Mesenchymal stem cell (in vitro differentiated cells and primary cell): ENCODE results near the gene RPTOR.

Source experiments
- DNase-seq: peaks from one replicate; pipeline ENCODE4 v3.0.0-alpha.2; 2013
- H2AFZ ChIP-seq: one replicate; pipeline ENCODE4 v1.6.1; 2013; ENCODE audit warnings: low read depth, mild to moderate bottlenecking, control low read depth, inconsistent platforms, low read length, moderate library complexity
- H2AK5ac ChIP-seq: 2 replicates; pipeline ENCODE4 v1.6.1; 2013; ENCODE audit warnings: low read length, moderate library complexity, mild to moderate bottlenecking, inconsistent platforms; ENCODE audit not compliant: severe bottlenecking
- H2BK120ac ChIP-seq: one replicate; pipeline ENCODE4 v1.6.1; 2013; ENCODE audit warnings: low read depth, mild to moderate bottlenecking, inconsistent platforms, low read length, moderate library complexity
- H2BK12ac ChIP-seq, 2 experiments: one replicate each; pipeline ENCODE4 v1.6.1; 2013; ENCODE audit warnings: inconsistent platforms in 2 of 2, low read length in 2 of 2, mild to moderate bottlenecking in 2 of 2, moderate library complexity in 2 of 2, control low read depth in 1 of 2
- H2BK15ac ChIP-seq: one replicate; pipeline ENCODE4 v1.6.1; 2013; ENCODE audit warnings: mild to moderate bottlenecking, low read depth, inconsistent platforms; ENCODE audit not compliant: poor library complexity, severe bottlenecking
- H2BK5ac ChIP-seq: 2 replicates; pipeline ENCODE4 v1.6.1; 2013; ENCODE audit warnings: low read depth, mild to moderate bottlenecking, low read length, control low read depth, inconsistent platforms; ENCODE audit not compliant: poor library complexity, severe bottlenecking
- H3K14ac ChIP-seq, 2 experiments: one replicate each; pipeline ENCODE4 v1.6.1; 2013; ENCODE audit warnings: inconsistent platforms in 2 of 2, low read length in 2 of 2, control low read depth in 1 of 2, mild to moderate bottlenecking in 1 of 2, moderate library complexity in 1 of 2
- H3K18ac ChIP-seq, 2 experiments: one replicate each; pipeline ENCODE4 v1.6.1; 2013; ENCODE audit warnings: inconsistent platforms in 2 of 2, low read length in 2 of 2, control low read depth in 1 of 2, low read depth in 1 of 2, mild to moderate bottlenecking in 1 of 2
- H3K23ac ChIP-seq, 2 experiments: one replicate each; pipeline ENCODE4 v1.6.1; 2013; ENCODE audit warnings: inconsistent platforms in 2 of 2, low read length in 2 of 2, mild to moderate bottlenecking in 2 of 2, moderate library complexity in 2 of 2, control low read depth in 1 of 2
- H3K27ac ChIP-seq: 2 replicates; pipeline ENCODE4 v1.5.1; 2013; ENCODE audit warnings: mild to moderate bottlenecking, moderate library complexity, low read length, control low read depth, inconsistent platforms; ENCODE audit not compliant: poor library complexity, severe bottlenecking
- H3K27me3 ChIP-seq, 2 experiments: 2 replicates each; pipeline versions ENCODE4 v1.6.1 to v1.7.0; 2013; ENCODE audit warnings: low read length in 2 of 2, mild to moderate bottlenecking in 2 of 2, moderate library complexity in 2 of 2, control low read depth in 1 of 2, inconsistent platforms in 1 of 2; ENCODE audit not compliant: control insufficient read depth in 1 of 2, insufficient read depth in 1 of 2
- H3K36me3 ChIP-seq, 2 experiments: 2 replicates each; pipeline versions ENCODE4 v1.6.1 to v1.7.0; 2013; ENCODE audit warnings: low read length in 2 of 2, control low read depth in 1 of 2, inconsistent platforms in 1 of 2, low read depth in 1 of 2, mild to moderate bottlenecking in 1 of 2; ENCODE audit not compliant: insufficient read depth in 2 of 2, control insufficient read depth in 1 of 2
- H3K4ac ChIP-seq, 2 experiments: one replicate each; pipeline ENCODE4 v1.6.1; 2013; ENCODE audit warnings: inconsistent platforms in 2 of 2, low read length in 2 of 2, mild to moderate bottlenecking in 2 of 2, moderate library complexity in 2 of 2, control low read depth in 1 of 2, low read depth in 1 of 2
- H3K4me1 ChIP-seq: 2 replicates; pipeline ENCODE4 v1.6.1; 2013; ENCODE audit warnings: low read depth, low read length, control low read depth; ENCODE audit not compliant: control insufficient read depth, insufficient read depth
- H3K4me2 ChIP-seq: 2 replicates; pipeline ENCODE4 v1.6.1; 2013; ENCODE audit warnings: low read length, mild to moderate bottlenecking, inconsistent platforms; ENCODE audit not compliant: poor library complexity, severe bottlenecking
- H3K4me3 ChIP-seq, 2 experiments: 2 replicates each; pipeline versions ENCODE4 v1.5.1 to v1.7.0; 2013; ENCODE audit warnings: low read length in 2 of 2, mild to moderate bottlenecking in 2 of 2, control low read depth in 1 of 2, low read depth in 1 of 2; ENCODE audit not compliant: insufficient read depth in 1 of 2
- H3K79me1 ChIP-seq: replicated peaks from 2 replicates; pipeline ENCODE4 v1.6.1; 2013; ENCODE audit warnings: mild to moderate bottlenecking, control low read depth, low read length, inconsistent platforms; ENCODE audit not compliant: poor library complexity, severe bottlenecking
- H3K9ac ChIP-seq: 2 replicates; pipeline ENCODE4 v1.7.0; 2013; ENCODE audit warnings: mild to moderate bottlenecking, low read length, moderate library complexity
- H3K9me3 ChIP-seq: 2 replicates; pipeline ENCODE4 v1.7.0; 2013; ENCODE audit warnings: mild to moderate bottlenecking, low read length; ENCODE audit not compliant: control insufficient read depth
- H4K8ac ChIP-seq: one replicate; pipeline ENCODE4 v1.6.1; 2013; ENCODE audit warnings: inconsistent platforms, mild to moderate bottlenecking, low read length, moderate library complexity
- H4K91ac ChIP-seq: one replicate; pipeline ENCODE4 v1.6.1; 2013; ENCODE audit warnings: mild to moderate bottlenecking, low read length, inconsistent platforms
- WGBS: methylation state at CpG from one replicate; pipeline ENCODE4 v1.1.7; 2013; ENCODE audit warnings: mixed read lengths; 5-methylcytosine and 5-hydroxymethylcytosine counted together

RPTOR gene

DNA sequence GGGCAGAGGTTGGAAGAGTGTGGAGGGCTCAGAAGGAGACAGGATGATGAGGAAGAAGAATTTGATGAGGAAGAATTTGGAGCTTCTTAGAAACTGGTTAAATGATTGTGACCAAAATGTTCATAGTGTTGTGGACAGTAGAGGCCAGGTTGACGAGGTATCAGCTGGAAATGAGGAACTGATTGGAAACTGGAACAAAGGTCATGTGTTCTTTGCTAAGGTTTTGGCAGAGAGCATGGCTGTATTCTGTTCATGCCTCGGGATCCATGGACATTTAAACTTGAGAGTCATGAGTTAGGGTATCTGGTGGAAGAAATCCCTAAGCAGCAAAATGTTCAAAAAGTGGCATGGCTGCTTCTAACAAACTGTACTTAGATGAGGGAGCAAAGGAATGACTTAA, 466.3 kb downstream of the RPTOR start:
- Histone ChIP-seq H2AFZ (no peak overlapping the region), H3K79me1 (no peaks in the 10 kb centered on the region), H2BK12ac (no peak overlapping the region), H3K27me3 (peaks cover 15 to 34% of the 10 kb centered on the region in 2 experiments), H3K9me3 (peaks cover 8% of the 10 kb centered on the region), H3K9ac (no peak overlapping the region), H3K4ac (no peak overlapping the region), H3K4me3 (no peak overlapping the region), H3K23ac (no peak overlapping the region), H4K91ac (no peak overlapping the region), H3K18ac (no peak overlapping the region), H2BK120ac (no peak overlapping the region), H2BK5ac (no peak overlapping the region), H2AK5ac (no peak overlapping the region), H3K36me3 (no peaks in the 10 kb centered on the region), H3K14ac (no peak overlapping the region), H3K4me2 (no peak overlapping the region), H4K8ac (no peak overlapping the region), H3K27ac (no peak overlapping the region), H2BK15ac (no peak overlapping the region), H3K4me1 (no peaks in the 10 kb centered on the region)
- 90% methylated on average over 2 of the region's 2 CpGs for WGBS
- no peak for DNase-seq

- H2BK15ac ChIP-seq = no peak overlapping the region
- 67% methylated on average over 2 of the region's 3 CpGs for WGBS
- no peak overlapping the region for H2AK5ac ChIP-seq
These were observed 467.3 kb downstream of the RPTOR start for GRCh38 chr17:81011951-81012350.

GRCh38 chr17:81012574-81013447, 468.2 kb downstream of the RPTOR start:
- Histone ChIP-seq H2BK120ac (no peak overlapping the region), H3K27ac (no peak overlapping the region), H3K4ac (no peak overlapping the region), H3K18ac (no peak overlapping the region), H3K36me3 (no peaks in the 10 kb centered on the region), H3K14ac (peak overlapping the region in 1 of 2 experiments; percentile 57), H3K27me3 (peaks cover 8 to 25% of the 10 kb centered on the region in 2 experiments), H3K4me2 (no peak overlapping the region), H3K79me1 (no peaks in the 10 kb centered on the region), H2BK15ac (no peak overlapping the region), H2BK5ac (no peak overlapping the region), H2BK12ac (no peak overlapping the region), H3K4me1 (no peaks in the 10 kb centered on the region), H3K9ac (no peak overlapping the region), H2AFZ (no peak overlapping the region), H2AK5ac (no peak overlapping the region), H4K91ac (no peak overlapping the region), H3K23ac (no peak overlapping the region), H4K8ac (no peak overlapping the region), H3K9me3 (peaks cover 16% of the 10 kb centered on the region), H3K4me3 (no peak overlapping the region)
- DNase-seq = no peak
- 88% methylated on average over 13 of the region's 13 CpGs for WGBS

More at GRCh38 chr17:81011951-81012350, 467.3 kb downstream of the RPTOR start:
- no peak overlapping the region for H2AFZ ChIP-seq
- H3K36me3 ChIP-seq = no peaks in the 10 kb centered on the region
- no peak overlapping the region for H3K4me3 ChIP-seq
- no peak overlapping the region for H2BK5ac ChIP-seq
- H3K18ac ChIP-seq = no peak overlapping the region
- H3K23ac ChIP-seq = no peak overlapping the region
- no peak overlapping the region for H3K4ac ChIP-seq
- H3K27ac ChIP-seq = no peak overlapping the region
- H3K4me2 ChIP-seq = no peak overlapping the region
- no peak overlapping the region for H3K9ac ChIP-seq
- peaks cover 8 to 26% of the 10 kb centered on the region in 2 experiments for H3K27me3 ChIP-seq
- H4K91ac ChIP-seq = no peak overlapping the region
- no peaks in the 10 kb centered on the region for H3K79me1 ChIP-seq
- H4K8ac ChIP-seq = no peak overlapping the region
- no peak overlapping the region for H3K14ac ChIP-seq
- H2BK12ac ChIP-seq = no peak overlapping the region
- peaks cover 14% of the 10 kb centered on the region for H3K9me3 ChIP-seq
- H3K4me1 ChIP-seq = no peaks in the 10 kb centered on the region
- no peak for DNase-seq
- no peak overlapping the region for H2BK120ac ChIP-seq

DNA sequence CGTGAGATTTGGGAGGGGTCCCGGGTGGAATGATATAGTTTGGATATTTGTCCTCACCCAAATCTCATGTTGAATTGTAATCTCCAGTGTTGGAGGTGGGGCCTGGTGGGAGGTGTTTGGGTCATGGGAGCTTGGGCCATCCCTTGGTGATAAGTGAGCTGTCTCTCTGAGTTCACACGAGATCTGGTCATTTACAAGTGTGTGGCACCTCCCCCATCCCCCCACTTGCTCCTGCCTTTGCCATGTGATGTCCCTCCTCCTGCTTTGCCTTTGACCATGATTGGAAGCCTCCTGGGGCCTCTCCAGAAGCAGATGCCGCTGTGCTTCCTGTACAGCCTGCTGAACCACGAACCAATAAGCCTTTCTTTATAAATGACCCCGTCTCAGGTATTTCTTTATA, 469.0 kb downstream of the RPTOR start:
- Histone ChIP-seq H3K79me1 (no peaks in the 10 kb centered on the region), H3K27ac (no peak overlapping the region), H3K4me2 (no peak overlapping the region), H2BK12ac (no peak overlapping the region), H3K18ac (no peak overlapping the region), H4K8ac (no peak overlapping the region), H3K4ac (no peak overlapping the region), H3K14ac (no peak overlapping the region), H3K36me3 (no peaks in the 10 kb centered on the region), H2BK5ac (no peak overlapping the region), H2AFZ (no peak overlapping the region), H3K4me1 (peaks cover 5% of the 10 kb centered on the region), H2AK5ac (no peak overlapping the region), H2BK15ac (no peak overlapping the region), H4K91ac (no peak overlapping the region), H3K27me3 (peaks cover 3 to 20% of the 10 kb centered on the region in 2 experiments), H2BK120ac (no peak overlapping the region), H3K4me3 (no peak overlapping the region), H3K23ac (no peak overlapping the region), H3K9ac (no peak overlapping the region), H3K9me3 (peaks cover 16% of the 10 kb centered on the region)
- WGBS = 87% methylated on average over 6 of the region's 6 CpGs
- DNase-seq = no peak
